HG03571 (cell line): Measurements from ENCODE around the gene ARID4B.
"Not testable (repeated sequence)": the region's sequence is repeated elsewhere in the genome, so short reads cannot be mapped to it uniquely, and the experiment has no call there.

ENCODE experiments used
- ATAC-seq: cut with Tn5 transposase; IDR thresholded peaks from one replicate; pipeline ENCODE4 v1.9.1; 2021; ENCODE audit not compliant: unreplicated experiment

ARID4B gene

DNA sequence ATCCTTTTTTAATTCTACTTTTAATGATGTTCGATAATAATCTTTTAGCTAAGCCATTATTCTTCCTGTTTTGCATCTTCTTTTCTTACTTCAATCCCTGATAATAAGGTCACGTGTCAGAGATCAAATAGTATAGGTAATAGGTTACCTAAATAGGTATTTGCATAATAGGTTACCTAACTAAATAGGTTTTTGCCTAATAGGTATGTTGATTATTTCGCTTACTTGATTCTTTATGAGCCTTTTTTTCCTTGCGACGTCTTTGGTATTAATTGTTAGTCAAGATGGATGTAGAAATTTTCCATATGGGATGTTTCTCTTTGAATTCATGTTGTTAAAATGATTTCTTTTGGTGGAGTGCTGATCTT lies 2.9 kb upstream of the ARID4B start:
- no peak for ATAC-seq

DNA sequence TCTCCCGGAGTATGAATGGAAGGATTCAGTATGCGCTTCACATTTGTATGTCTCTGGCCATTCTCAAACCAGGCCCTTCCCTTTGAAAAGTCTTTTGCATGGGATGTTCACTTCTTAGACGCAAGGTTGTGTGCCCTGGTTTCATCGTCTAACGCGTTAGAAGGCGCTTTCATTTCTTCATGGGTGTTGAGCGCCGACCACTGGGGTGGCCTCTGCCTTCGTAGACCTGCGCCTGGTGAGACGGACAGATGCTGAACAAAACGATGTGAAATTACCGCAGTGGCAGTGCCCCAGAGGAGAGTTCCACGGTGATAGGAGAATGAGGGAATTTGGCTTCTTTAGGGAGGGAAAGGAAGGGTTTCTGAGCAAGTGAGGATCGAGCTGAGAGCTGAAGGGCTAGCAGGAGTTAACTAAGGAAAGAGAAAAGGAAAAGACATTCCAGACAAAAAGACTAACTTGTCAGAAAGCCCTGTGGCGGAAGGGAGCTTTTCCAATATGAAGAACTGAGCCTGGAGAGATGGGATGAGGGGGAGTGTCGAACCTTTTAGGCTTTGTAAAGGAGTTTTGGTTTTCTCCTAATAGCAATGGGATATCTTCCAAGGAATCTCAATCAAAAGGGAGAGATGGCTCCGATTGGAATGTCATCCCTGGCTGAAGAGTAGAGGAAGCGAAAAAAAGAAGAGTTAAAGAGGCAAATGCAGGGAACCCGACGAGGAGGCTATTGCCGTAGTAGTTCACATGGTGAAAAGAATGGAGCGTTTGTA lies 1.3 kb upstream of the ARID4B start:
- ATAC-seq, result peak; percentile 25

DNA sequence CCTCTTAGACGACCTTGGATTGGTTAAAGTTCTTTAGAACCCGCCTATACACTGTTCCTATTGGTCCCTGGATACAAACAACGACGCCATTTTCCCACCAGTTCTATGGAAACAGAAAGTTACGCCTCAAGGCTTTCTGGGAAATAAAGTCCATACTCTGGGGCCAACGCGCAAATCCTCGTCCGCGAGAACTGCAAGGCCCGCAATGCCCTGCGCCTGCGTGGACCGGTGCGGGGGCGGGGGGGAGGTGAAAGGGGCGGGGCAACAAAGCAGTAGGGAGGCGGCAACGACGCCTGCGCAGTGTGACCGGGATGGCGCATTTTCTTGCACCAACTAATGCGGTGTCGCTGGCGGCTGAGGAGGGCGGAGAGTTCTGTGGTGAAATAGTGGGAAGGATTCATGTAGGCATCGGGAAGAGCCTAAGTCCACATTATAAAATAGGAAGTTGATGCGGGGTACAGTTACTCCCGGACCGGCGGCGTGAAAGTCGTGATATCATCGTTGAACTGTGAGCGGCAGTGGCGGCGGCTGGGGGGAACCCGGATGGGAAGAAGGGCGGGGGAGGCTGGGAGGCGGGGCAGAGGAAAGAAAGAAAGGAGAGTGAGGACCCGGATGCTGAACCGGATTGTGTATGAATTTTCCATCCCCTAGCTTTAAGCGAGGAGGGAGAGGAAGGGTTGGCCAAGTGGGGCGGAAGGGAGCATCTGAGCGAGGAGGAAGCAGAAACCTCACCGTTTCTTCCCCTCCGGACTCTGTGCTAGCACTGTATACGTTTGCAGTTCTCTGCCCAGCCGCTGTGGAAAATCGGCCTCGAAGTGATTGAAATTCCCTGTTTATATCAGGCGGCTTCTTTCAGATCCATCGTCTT lies 526 bp upstream of the ARID4B start, which contains the start of gene GGPS1:
TSS of gene GGPS1 (plus strand) at position 300 of the 868 bp plus-strand sequence. CDS start 6,695 bp downstream, outside the sequence.
- ATAC-seq, result peak; percentile 57

DNA sequence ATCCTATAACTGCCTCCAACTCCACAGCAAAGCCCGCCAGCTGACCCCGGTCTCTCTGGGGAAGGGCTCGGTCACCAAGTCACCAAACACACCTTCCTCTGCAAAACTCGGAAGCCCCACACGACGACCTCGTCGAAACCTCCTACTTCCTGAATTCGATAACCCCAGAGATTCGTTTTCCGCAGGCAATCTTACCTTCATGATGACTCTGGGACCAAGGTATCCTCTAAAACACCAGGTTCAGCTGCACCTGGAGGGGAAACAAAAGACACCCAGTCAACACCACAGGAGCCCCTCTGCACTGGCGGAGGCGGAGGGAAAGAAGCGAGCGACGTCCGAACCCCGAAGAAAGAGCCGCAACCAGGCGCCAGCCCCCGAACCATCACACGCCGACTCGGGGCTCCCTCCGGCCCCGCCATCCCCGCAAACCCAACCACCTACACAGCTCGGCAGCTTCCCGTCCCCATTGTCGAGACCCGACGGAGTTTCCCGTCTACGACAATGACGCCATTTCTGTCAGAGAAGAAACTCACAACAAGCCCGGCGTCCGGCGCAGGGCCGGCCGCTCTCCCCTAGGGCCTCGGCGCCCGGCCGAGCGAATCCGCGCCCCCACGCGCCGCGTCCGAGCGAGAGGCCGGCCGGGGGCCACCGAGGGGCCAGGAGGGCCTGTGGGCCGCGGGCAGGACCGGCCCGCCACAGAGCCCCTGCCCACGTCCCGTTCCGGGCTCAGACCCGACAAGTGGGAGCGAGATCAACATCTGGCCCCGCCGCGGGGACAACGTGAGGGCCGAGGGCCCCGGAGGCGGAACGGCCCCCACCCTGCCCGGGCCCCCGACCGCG lies 1.0 kb downstream of the ARID4B start:
- ATAC-seq, result no peak

DNA sequence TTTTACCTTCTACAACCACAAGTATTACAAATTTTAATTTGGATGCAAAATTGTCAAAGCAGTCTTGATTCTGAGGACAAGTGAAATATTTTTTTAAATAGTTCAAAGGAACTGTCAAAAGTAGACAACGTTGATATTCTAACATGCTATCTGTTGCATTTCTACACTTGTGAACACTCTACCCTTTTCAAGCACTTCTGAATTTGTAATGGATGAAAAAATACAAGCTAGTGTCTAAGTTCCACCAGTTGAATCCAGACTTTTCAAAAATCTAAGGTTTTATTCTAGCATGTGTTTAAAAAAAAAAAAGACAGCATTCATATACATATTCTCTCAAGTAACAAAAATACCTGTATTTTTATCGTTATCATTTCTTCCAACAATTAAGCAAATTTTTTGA lies 2.1 kb downstream of the ARID4B start:
- ATAC-seq, result no peak

DNA sequence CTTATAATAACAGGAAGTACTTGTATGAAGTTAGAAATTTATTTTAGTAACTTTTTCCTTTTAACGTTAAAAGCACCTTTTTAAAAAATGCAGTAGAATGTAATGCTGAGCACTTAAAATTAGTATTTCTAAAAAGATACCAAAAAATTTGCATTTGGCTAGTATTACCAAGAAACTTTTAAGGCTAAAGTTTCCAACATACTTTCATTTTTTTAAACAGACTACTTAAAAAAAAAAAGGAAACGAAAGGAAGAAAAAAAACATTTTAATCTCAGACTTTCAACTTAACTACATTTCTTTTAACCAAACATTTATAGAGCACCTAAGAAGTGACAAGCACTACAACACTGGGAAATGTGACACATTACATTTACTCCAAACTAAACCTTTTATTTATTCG lies 2.8 kb downstream of the ARID4B start:
- ATAC-seq, result no peak

DNA sequence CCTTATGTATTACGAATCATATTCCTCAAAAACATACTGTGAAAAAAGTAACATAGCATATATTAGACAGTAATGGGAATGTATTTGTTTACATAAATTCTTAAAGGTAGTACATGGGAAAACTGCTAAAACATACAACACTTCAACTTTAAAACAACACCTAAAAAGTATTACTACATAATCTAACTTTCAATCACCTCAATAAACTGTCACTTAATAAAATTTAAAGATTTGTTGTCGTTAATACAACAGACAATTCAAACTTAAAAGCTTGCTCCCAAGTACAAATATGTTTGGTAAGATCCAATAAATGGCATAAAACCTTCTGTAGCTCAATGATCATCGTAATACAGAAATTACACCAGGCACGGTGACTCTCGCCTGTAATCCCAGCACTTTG lies 3.7 kb downstream of the ARID4B start:
- ATAC-seq, result no peak

DNA sequence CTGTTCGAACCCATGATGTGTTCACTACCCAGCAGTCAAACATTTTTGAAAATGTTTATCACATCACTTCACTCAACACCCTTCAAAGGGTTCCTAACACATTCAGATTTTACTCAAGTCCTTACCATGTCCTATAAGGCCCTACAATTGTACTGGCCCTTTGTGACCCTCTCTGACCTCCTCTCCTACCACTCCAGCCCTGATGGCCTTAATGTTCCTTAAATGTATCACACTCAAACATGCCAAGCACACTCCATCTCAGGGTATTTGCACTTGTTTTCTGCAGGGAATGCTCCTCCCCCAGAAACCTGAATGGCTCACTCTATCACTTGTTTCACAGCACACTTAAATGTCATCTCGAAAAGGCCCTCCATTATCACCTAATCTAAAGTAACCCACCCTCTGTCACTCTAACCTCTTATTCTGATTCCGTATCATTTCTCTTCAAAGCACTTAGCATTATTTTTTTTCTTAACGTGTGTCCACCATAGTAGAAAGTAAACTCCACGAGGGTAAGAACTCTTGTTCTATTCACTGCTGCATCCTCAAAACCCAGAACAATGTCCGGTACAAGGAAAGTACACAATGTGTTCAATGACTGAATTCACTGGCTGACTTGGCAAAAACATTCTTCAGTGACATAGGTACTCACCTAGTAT lies 7.3 kb downstream of the ARID4B start:
- ATAC-seq, result no peak

DNA sequence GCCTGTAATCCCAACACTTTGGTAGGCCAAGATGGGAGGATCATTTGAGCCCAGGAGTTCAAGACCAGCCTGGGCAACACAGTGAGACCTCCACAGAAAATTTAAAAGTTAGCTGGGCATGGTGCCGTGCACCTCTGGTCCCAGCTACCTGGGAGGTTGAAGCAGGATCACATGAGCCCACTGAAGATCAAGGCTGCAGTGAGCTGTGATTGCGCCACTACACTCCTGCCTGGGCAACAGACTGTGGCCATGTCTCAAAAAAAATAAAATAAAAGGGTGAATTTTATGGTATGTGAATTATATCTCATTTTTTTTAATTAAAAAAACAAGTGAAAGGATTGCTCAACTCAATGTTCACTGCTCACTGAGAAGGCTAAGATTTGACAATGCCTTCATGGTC lies 8.7 kb downstream of the ARID4B start:
- no peak for ATAC-seq

DNA sequence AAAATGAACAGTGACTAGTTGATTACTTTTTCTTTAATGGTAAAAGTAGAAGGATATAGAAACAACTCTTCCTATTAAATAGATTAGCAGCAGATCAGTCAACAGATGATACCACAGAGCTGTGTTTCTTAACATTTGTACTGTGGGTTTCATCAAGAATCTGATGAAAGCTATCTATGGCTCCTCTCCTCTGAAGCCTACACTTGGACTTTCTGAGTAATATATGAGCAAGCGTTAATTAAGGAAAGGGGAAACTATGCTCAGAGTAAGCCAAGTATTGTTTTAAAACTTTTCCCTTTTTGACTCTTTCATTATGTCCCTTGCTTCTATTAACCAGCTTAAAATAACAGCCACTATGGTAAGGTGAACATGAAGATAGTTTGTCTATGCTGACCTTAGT lies 10.8 kb downstream of the ARID4B start:
- no peak for ATAC-seq

DNA sequence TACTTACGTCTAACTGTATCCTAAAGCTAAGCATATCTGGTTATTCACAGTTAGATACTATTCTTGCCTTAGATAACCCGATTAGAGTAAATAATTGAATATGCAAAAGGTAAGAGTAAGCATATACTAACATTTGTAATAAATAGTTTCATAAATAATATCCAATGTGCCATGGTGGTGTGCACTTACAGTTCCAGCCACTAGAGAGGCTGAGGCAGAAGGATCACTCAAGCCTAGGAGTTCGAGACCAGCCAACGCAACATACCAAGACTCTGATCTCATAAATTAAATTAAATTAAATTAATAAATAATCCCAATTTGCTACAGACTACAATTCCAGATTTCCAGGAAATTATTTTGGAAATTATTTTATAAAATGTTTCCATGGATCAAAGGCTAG lies 12.2 kb downstream of the ARID4B start:
- ATAC-seq, result no peak

DNA sequence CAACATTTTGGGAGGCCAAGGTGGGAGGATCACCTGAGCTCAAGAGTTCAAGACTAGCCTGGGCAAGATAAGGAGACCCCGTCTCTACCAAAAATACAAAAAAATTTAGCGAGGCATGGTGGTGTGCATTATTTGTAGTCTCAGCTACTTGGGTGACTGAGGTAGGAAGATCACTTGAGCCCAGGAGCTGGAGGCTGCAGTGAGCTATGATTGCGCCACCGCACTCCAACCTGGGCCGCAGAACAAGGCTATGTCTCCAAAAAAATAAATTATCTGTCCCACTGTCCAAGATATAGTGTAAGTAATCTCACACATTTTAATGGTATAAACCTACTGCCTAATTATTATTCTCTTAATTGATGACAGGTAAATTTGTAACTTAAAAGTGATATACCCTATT lies 12.8 kb downstream of the ARID4B start:
- no peak for ATAC-seq

DNA sequence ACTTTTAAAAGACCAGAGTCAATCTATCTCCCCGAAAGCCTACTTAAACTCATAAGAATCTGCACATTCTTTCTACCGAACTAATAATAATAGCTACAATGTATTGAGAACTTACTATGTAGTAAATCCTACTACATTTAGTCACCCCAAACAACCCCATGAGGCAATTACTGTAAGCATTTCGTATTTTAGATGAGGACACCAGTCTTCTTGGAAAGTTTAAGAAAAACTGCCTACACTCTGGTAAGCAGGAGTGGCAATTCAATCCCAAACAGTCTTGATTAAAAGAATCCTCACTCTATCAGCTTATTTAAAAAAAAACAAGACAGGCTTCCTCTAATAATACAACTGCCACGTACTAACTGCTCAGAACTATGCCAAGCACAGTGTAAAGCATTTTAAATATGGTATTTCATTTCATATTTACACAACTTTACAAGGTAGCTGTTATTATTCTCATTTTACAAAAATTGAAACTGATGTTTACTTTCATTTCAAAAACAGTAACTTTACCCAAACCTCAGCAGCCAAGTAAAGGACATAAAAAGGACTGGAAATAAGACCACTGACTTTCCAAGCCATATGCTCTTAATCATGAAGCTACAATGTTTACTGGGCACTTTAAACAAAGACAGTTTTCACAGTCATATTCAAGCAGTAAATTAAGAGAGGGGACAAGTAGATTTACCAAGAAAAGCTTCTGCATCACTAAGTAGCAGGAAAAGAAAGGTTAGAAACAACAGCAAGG lies 13.9 kb downstream of the ARID4B start:
- no peak for ATAC-seq

DNA sequence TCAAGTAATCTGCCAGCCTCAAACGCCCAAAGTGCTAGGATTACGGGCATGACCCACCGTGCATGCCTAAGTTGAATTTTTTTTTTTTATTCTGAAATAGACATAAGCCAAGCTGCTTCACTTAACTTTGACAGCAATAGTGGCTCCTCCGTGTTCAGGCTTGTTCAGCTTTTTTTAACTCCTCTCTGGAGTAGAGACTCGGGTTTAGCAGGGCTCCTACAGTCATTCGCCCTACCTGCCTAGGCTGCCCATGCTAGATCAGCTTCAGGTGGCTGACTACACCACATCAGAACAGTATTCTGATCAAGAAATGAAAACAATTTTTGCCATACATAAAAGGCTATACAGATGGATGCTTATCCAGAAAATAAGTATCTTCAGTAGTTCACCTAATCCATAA lies 14.7 kb downstream of the ARID4B start:
- no peak for ATAC-seq

DNA sequence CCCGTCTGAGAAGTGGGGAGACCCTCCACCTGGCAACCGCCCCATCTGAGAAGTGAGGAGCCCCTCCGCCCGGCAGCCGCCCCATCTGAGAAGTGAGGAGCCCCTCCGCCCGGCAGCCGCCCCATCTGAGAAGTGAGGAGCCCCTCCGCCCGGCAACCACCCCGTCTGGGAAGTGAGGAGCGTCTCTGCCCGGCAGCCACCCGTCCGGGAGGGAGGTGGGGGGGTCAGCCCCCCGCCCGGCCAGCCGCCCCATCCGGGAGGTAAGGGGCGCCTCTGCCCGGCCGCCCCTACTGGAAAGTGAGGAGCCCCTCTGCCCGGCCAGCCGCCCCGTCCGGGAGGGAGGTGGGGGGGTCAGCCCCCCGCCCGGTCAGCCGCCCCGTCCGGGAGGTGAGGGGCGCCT lies 18.8 kb downstream of the ARID4B start:
- not testable (repeated sequence) for ATAC-seq

DNA sequence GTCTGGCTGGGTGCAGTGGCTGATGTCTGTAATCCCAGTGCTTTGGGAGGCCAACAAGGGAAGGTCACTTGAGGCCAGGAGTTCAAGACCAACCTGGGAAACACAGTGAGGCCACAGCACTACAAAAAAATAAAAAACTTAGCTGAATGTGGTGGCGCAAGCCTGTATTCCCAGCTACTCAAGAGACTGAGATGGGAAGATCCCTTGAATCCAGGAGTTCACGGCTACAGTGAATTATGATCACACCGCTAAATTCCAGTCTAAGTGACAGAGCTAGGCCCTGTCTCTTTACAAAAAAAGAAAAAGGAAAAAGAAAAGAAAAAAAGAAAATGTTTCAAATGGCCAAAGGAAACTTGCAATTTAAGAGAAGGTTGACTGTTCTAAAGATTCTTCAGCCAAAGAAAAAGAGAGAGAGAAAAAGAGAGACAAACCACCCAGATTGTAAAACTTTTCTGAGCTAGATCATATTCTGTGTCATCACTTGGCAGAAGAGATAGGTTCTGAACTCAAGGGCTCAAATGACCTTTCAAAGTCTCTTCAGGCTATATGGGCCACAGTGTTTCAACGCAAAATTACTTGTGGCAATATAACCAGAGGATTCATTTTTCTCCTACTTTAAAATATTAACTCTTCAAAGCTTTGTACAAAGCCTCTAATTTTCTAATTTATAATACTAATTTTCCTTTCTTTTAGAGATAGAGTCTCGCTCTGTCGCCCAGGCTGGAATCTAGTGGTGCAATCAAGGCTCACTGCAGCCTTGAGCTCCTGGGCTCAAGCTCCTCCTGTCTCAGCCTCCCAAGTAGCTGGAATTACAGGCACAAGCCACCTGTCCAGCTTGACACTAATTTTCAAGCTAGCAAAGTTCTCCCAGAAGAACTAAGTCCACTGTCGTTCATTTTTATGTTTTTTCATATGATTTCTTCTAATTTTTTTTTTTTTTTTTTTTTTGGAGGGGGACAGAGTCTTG lies 20.5 kb downstream of the ARID4B start:
- no peak for ATAC-seq

DNA sequence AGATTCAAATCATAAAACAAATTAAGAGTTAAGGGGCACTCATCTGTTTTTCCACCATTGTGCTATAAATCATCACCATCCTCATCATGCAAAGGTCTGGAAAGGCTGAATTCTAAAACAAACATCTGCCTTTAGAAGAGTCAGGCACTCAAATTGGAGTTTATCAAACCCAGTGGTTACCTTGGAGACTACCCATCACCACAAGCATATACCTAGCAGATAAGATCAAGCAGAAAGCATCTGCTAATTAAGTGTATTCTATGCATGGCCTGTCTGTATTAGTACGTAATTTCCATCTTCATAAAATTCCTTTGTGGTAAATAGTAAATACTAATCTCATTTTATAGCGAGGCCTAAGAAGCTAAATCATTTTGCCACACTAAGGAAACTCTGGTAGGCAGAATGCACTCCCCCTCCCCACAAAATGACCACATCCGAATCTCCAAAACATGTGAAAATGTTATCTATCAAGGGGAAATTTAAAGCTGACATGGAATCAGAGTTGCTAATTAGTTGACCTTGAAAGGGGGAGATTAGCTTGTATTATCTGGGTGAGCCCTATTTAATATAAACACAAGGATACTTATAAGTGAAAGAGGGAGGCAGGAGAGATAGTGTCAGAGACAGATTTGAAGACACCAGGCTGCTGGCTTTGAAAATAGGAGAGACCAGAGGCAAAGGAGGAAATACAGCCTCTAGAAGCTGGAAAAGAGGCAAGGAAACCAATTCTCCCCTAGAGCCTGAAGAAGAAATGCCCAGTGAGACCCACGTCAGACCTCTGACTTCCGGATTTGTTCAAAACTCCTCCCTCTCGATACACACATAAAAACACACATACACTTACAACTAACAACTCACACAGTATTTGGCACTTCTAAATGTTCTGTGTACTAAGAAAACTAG lies 23.2 kb downstream of the ARID4B start:
- ATAC-seq, result no peak

DNA sequence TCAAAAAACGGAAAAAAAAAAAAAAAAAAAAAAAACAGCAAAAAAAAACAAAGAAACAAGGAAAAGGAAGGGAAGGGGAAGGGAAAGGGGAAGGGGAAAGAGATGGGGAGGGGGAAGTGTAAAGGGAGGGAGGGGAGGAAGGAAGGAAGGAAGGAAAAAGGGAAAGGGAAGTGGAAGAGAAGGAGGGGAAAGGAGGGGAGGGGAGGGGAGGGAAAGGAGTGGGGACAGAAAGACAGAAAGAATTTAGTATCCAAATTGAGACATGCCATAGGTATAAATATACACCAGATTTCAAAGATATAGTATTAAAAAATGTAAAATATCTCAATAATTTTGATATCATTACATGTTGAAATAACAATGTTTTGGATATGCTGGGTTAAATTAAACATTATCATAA lies 25.8 kb downstream of the ARID4B start:
- no peak for ATAC-seq
